Esophagus (tissue), 2 donors: Measurements from ENCODE around the gene THAP7. TPM values are rescaled to one million over a fixed set of nuclear protein-coding genes. Genes with fewer than 3 reads are reported as not detected.

ENCODE experiments used
- H3K27ac ChIP-seq, 2 donors: one replicate each; pipeline ENCODE4 v1.5.1; 2013; ENCODE audit warnings: low read depth in 2 of 2, mild to moderate bottlenecking in 2 of 2, inconsistent platforms in 1 of 2, low read length in 1 of 2, moderate library complexity in 1 of 2
- H3K27me3 ChIP-seq, 2 donors: one replicate each; pipeline ENCODE4 v1.6.1; 2013; ENCODE audit warnings: low read length in 2 of 2, control low read depth in 1 of 2, mild to moderate bottlenecking in 1 of 2; ENCODE audit not compliant: insufficient read depth in 2 of 2, control insufficient read depth in 1 of 2
- H3K36me3 ChIP-seq, 2 donors: one replicate each; pipeline ENCODE4 v1.6.1; 2013; ENCODE audit warnings: low read length in 1 of 2; ENCODE audit not compliant: control insufficient read depth in 2 of 2, insufficient read depth in 2 of 2
- H3K4me1 ChIP-seq, 2 donors: one replicate each; pipeline ENCODE4 v1.6.1; 2013; ENCODE audit warnings: low read length in 1 of 2; ENCODE audit not compliant: control insufficient read depth in 2 of 2, insufficient read depth in 2 of 2
- H3K4me3 ChIP-seq, 2 donors: one replicate each; pipeline ENCODE4 v1.5.1; 2013; ENCODE audit warnings: low read length in 2 of 2, mild to moderate bottlenecking in 2 of 2, low read depth in 1 of 2, moderate library complexity in 1 of 2
- H3K9me3 ChIP-seq, 2 donors: one replicate each; pipeline ENCODE4 v1.6.1; 2013; ENCODE audit warnings: mild to moderate bottlenecking in 2 of 2, low read depth in 1 of 2, low read length in 1 of 2, moderate library complexity in 1 of 2; ENCODE audit not compliant: control insufficient read depth in 2 of 2, insufficient read depth in 1 of 2
- WGBS, 2 donors: extraction: QIAGEN DNeasy Blood & Tissue Kit; methylation state at CpG; one replicate each; pipeline ENCODE4 v1.1.7; 2013; 5-methylcytosine and 5-hydroxymethylcytosine counted together
- polyA plus RNA-seq, 2 donors: library from polyadenylated mRNA; stranded (reverse); fragments of 200-250 nt; gene quantifications; one replicate each; pipeline ENCODE4 v1.2.3, GENCODE V29; 2013
- donor health status: healthy with polysubstance abuse.
- donor health status: Bipolar disorder and iron deficiency.

Gene THAP7
- polyA plus RNA-seq, 2 donors, result 21.0 to 28.2 TPM

DNA sequence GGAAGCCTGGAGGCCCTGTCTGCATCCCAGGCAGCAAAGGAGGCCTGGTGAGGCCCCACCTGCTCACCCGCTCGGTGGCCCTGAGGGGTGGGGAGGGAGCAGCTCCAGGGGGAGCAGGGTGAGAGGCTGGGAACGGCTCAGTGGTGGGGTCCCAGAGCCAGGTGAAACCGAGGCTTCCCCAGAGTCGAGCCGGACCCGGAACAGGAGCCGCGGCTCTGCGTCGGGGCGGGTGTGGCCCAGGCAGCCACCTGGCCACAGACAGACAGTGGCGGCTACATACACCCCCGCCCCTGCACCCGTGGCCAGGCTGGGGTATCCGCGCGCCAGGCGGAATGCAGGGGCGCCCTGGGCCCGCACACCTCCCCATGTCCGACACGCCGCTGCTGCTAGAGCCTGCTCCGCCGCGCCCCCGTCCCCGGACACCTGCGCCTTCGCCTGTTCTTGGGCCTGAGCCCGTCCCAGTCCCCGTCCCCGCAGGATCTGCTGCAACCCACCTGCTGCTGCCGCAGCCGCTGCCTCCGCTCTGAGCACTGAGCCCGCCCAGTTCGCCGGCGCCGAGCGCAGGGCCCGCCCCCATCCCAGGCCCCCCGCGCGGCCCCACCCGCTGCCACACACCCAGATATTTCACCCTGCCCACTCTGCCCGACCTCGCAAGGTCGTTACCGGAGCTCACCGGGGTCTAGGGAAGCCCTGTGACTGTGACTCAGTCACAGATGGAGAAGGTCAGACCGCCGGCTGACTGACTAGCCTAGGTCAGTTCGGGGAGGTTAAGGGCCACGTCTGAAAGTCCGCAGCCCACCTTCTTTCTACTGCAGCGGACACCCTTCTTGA is 30.3 kb upstream of the THAP7 start, which contains the start of gene SLC7A4:
SLC7A4 (minus strand) TSS at position 525 of the 831 bp plus-strand sequence. CDS start 749 bp downstream, outside the sequence.
- 8 to 9% methylated on average over 41 to 59 of the region's 59 CpGs for WGBS, 2 donors

DNA sequence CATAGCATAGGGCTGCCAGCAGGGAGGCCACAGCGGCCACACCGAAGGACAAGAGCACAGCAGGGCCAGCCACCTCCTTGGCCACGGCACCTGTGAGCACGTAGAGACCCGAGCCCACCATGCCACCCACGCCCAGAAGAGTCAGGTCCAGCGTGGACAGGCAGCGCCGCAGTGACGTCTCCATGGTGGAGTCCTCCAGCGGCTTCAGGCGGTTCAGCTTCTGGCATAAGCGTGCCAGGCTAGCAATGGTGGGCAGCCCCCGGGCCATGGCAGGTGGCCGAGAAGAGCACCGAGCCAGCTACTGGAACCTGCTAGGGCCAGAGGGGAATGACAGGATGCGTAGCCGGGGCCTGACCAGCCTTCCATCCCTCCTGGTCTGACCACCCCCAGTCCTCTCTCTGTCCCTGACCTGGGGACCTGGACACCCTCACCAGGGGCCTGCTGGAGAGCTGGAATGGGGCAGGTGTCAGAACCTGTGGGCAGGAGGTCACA is 29.7 kb upstream of the THAP7 start:
- H3K9me3 ChIP-seq, result no peaks in the 10 kb centered on the region
- H3K27me3 ChIP-seq, result no peaks in the 10 kb centered on the region
- whole genome bisulfite sequencing, 2 donors, result 79 to 84% methylated on average over 18 of the region's 18 CpGs
- peaks cover 3 to 19% of the 10 kb centered on the region in 2 donors for H3K4me1 ChIP-seq
- peak overlapping the region; percentile 36 for H3K4me3 ChIP-seq
- no peaks in the 10 kb centered on the region for H3K36me3 ChIP-seq
- no peak overlapping the region for H3K27ac ChIP-seq

More for the DNA sequence above, 30.3 kb upstream of the THAP7 start, which contains the start of gene SLC7A4:
- H3K27me3 ChIP-seq, result no peaks in the 10 kb centered on the region
- H3K4me3 ChIP-seq, result peak within 1 kb of the TSS; percentile 36
- no peaks in the 10 kb centered on the region for H3K9me3 ChIP-seq
- H3K4me1 ChIP-seq, result peaks cover 3 to 16% of the 10 kb centered on the region in 2 donors
- H3K36me3 ChIP-seq, result no peaks in the 10 kb centered on the region
- H3K27ac ChIP-seq, result no peak within 1 kb of the TSS

DNA sequence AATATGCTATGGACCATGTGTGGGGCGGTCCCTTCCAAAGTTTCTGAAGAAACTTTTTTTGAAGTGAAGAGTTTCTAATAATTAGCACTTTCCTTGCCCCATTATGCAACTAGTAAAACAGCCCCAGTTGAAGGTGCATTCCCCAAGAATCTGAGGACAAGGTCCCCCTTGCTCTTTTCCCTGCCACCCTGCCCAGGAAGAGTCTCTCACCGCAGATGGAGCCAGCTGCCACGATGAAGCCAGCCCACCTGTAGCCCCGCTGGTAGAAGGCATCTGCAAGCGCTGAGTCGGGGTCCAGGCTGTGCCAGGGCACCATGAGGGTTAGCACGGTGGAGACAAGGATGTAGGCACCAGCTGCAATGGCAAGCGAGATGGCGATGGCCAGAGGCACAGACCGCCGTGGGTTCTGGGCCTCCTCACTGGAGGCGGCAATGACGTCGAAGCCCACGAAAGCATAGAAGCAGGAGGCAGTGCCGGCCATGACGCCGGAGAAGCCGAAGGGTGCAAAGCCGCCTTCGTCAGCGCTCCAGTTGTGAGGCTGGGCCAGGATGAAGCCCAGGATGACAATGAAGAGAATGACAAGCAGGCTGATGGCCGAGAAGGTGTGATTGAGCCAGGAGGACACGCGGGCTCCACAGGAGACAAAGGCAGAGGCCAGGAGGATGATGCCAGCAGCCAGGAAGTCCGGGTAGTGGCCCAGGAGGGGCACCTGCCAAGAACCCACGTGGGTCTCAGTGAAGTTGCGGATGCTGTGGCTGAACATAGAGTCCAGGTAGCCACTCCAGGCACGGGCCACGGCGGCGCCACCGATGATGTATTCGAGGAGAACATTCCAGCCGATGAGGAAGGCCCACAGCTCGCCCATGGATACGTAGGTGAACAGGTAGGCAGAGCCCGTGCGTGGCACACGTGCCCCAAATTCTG is 29.0 kb upstream of the THAP7 start:
- 93 to 95% methylated on average over 40 of the region's 40 CpGs for WGBS, 2 donors
- Histone ChIP-seq H3K4me1 (peaks cover 5 to 26% of the 10 kb centered on the region in 2 donors), H3K27ac (no peak overlapping the region), H3K4me3 (no peak overlapping the region), H3K36me3 (no peaks in the 10 kb centered on the region), H3K27me3 (no peaks in the 10 kb centered on the region), H3K9me3 (no peaks in the 10 kb centered on the region)

DNA sequence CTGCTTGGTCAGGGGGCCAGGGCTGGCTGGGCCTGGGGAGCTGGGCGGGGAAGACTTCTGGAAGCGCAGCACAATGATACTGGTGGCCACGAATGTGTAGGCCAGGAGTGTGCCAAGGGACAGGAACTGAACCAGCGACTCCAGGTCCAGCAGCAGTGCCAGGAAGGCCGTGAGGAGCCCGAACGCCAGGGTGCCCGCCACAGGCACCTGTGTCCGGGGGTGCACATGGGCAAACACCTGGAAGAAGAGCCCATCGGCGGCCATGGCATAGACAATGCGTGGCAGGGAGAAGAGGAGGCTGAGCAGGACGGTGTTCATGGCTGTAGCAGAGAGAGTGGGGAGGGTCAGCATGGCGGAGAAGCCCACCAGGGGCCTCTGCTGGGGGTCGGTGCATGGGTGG is 28.1 kb upstream of the THAP7 start:
- no peaks in the 10 kb centered on the region for H3K9me3 ChIP-seq
- peaks cover 5 to 30% of the 10 kb centered on the region in 2 donors for H3K4me1 ChIP-seq
- WGBS, 2 donors, result 90 to 92% methylated on average over 15 of the region's 15 CpGs
- no peaks in the 10 kb centered on the region for H3K36me3 ChIP-seq
- H3K27me3 ChIP-seq, result no peaks in the 10 kb centered on the region
- H3K4me3 ChIP-seq, result no peak overlapping the region
- no peak overlapping the region for H3K27ac ChIP-seq

DNA sequence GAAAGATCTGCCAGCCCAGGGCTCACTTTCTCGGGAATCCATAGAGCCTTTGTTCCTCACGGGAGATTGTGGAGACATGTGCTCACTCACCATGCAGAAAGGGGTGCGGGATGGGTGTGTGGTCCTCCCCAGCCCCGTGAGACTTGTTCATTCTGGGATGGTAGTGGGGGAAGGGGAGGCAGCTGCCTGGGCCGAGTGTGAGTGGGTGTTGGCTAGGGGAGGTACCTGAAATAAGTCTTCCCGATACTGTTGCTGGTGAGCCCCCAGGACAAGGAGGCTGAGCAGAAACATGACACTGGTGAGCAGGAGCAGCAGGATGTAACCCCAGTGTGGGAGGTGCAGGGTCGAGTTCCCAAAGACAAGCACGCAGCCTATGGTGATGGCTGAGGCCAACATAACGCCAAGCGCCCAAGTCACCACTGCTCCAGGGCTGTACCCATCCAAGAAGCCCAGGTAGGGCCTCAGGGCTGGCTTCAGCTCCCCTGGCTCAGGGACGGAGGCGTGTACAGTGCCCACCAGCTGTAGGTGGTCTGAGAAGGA is 27.6 kb upstream of the THAP7 start:
- H3K4me3 ChIP-seq, result no peak overlapping the region
- H3K27ac ChIP-seq, result no peak overlapping the region
- H3K4me1 ChIP-seq, result peaks cover 5 to 30% of the 10 kb centered on the region in 2 donors
- 70 to 72% methylated on average over 12 of the region's 12 CpGs for WGBS, 2 donors
- H3K27me3 ChIP-seq, result no peaks in the 10 kb centered on the region
- no peaks in the 10 kb centered on the region for H3K9me3 ChIP-seq
- H3K36me3 ChIP-seq, result no peaks in the 10 kb centered on the region

DNA sequence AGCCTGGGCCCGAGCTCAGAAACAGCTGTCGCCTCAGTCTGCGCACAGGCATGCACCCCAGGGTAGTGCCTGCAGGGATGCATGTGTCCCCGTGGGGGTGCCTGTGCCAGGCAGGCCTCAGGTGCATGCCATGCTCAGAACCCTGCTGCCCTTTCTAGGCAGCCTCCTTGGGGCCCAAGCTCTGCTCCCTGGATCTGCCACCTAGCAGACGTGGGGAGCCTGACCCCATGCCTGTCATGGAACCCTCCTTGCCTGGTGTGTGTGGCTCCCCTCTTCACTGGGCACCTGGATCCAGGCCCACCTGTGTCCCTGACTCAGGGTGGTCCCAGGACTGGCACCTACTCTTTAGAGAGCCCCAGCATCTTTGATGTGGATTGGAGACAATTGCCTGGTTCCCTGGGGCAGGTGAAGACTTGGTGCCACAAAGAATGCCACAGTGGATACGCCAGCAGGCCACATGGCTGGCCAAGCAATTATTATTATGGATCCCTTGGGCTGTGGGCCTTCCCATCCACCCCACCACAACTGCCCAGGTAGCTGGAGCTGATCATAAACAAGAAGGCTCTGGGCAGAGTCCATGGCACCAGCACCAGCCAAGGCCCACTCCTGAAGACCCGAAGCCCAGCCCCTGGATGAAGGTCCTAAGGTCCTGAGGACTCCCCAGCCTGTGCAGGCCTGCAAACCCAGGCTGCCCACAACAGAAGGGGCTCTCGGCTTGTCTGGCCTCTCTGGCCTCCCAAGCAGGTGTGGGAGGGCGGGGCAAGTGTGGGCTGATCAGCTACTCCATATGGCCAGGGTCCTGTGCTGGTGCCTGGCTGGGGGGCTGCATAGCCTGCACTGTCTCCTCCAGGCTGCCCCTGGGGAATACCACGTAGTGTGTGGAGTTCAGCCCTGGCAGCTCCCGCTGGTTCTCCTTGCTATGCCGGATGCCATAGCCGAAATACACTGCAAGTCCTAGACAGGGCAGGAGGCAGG is 26.6 kb upstream of the THAP7 start:
- WGBS, 2 donors, result 89 to 91% methylated on average over 13 of the region's 13 CpGs
- H3K9me3 ChIP-seq, result no peaks in the 10 kb centered on the region
- H3K4me1 ChIP-seq, result peaks cover 5 to 30% of the 10 kb centered on the region in 2 donors
- H3K27ac ChIP-seq, result no peak overlapping the region
- no peak overlapping the region for H3K4me3 ChIP-seq
- no peaks in the 10 kb centered on the region for H3K36me3 ChIP-seq
- H3K27me3 ChIP-seq, result no peaks in the 10 kb centered on the region

DNA sequence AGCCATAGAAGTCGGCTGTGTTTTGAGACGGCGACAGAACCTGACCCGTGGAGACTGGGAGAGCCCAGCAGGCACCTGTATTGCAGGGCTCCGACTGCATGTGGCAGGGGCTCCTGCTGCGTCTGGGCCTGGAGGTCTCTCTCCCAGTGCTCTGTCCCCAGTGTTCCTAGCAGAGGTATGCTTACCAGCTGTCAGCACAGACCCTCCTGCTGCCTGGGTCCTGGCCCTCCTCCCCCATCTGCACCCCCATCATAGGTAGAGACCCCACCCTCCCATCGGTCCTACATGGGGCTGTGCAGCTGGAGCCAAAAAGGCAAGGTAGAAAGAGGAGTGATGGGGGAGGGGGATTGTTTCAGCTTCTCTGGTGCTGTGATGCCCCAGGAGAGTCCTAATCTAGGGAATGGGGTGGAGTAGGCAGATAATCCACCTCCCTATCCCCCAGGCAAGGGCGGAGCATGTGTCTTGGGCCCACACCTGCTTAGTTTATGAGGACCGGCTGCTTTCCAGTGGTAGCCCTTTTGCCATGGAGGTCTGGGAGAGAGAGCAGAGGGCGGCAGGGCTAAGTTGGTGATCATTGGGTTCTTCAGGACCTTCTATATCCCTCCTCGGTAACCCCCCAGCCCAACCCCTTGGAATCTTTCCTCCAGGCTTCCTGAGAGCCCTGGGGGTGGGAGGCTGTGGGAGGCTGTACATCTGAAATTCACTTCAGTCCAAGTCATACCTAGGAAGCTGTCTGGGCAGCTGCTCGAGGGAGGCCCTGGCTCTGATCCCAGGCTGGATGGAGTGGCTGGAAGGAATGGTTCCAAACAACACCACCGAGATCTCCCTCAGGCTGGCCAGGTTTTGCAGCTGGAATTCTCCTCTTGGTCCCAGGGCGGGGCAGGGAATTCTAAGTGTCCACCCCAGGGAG is 25.1 kb upstream of the THAP7 start:
- Histone ChIP-seq H3K27ac (no peak overlapping the region), H3K9me3 (no peaks in the 10 kb centered on the region), H3K4me1 (peaks cover 5 to 29% of the 10 kb centered on the region in 2 donors)

More for the DNA sequence above, 25.1 kb upstream of the THAP7 start:
- Histone ChIP-seq H3K27me3 (no peaks in the 10 kb centered on the region), H3K4me3 (no peak overlapping the region), H3K36me3 (no peaks in the 10 kb centered on the region)
- 59 to 64% methylated on average over 14 of the region's 14 CpGs for WGBS, 2 donors
